HCT116 (cell line): Measurements from ENCODE around the gene GALNT15.

Experiments used
- JUND ChIP-seq: IDR thresholded peaks from 2 replicates; pipeline ENCODE4 v1.6.1; 2012
- REST ChIP-seq: IDR thresholded peaks from 2 replicates; pipeline ENCODE4 v1.6.1; 2012; ENCODE audit warnings: low read depth
- SRF ChIP-seq: IDR thresholded peaks from 2 replicates; pipeline ENCODE4 v1.6.1; 2012; ENCODE audit warnings: low read depth

GRCh38 chr3:16168211-16168610 is 6.3 kb upstream of the GALNT15 start:
- no peak for TF ChIP-seq SRF
- TF ChIP-seq JUND: no peak
- TF ChIP-seq REST: no peak
